Activated T-helper 2 cell treated with anti-CD3 and anti-CD28 coated beads, Interferon-gamma antibody, Interleukin-2, Interleukin-4, amounts not matched to agents 10 μg/mL and 5 μg/mL and 100 μg/mL, durations not matched to agents 14 hours and 24 hours and 36 hours (primary cell): ENCODE results near the gene TOB1. TPM values are rescaled to one million over a fixed set of nuclear protein-coding genes. Genes with fewer than 3 reads are reported as not detected.

Experiments used
- DNase-seq: peaks from one replicate; pipeline ENCODE4 v3.0.0; 2021; ENCODE audit warnings: low spot score
- H3K27ac Mint-ChIP-seq: one replicate; pipeline ENCODE4 v1.8.0; 2021; ENCODE audit warnings: mixed read lengths
- H3K27me3 Mint-ChIP-seq: one replicate; pipeline ENCODE4 v1.8.0; 2021; ENCODE audit warnings: low read depth, mixed read lengths
- H3K36me3 Mint-ChIP-seq: one replicate; pipeline ENCODE4 v1.8.0; 2021; ENCODE audit warnings: low read depth, mixed read lengths
- H3K4me1 Mint-ChIP-seq: one replicate; pipeline ENCODE4 v1.8.0; 2021; ENCODE audit warnings: low read depth, mixed read lengths
- H3K4me3 Mint-ChIP-seq: one replicate; pipeline ENCODE4 v1.8.0; 2021; ENCODE audit warnings: low read depth, mild to moderate bottlenecking, moderate library complexity, mixed read lengths
- H3K9me3 Mint-ChIP-seq: one replicate; pipeline ENCODE4 v1.8.0; 2021; ENCODE audit warnings: mixed read lengths
- intact Hi-C: fragments of 100-400 bp; cut with micrococcal nuclease; formaldehyde crosslinking; loops from one replicate; pipeline ENCODE4 v1.15.1; 2023
- total RNA-seq: library from RNA; stranded (reverse); gene quantifications from 2 replicates; pipeline ENCODE4 v1.2.3, GENCODE V29; 2022

The TOB1 gene
- total RNA-seq, 1 donor from 2014 or later: 28.5 TPM

GRCh38 chr17:50824429-50824828, 41.7 kb downstream of the TOB1 start:
- no peaks in the 10 kb centered on the region for H3K9me3 Mint-ChIP-seq
- no peak overlapping the region for H3K27ac Mint-ChIP-seq
- intact Hi-C loops: no loop called here
- peaks cover 7% of the 10 kb centered on the region for H3K27me3 Mint-ChIP-seq
- no peak for DNase-seq
- H3K4me3 Mint-ChIP-seq: no peak overlapping the region
- no peaks in the 10 kb centered on the region for H3K36me3 Mint-ChIP-seq
- peaks cover 8% of the 10 kb centered on the region for H3K4me1 Mint-ChIP-seq

GRCh38 chr17:50822550-50822949, 43.6 kb downstream of the TOB1 start:
- Mint-ChIP-seq H3K27me3 (peaks cover 9% of the 10 kb centered on the region), H3K4me3 (no peak overlapping the region), H3K4me1 (peaks cover 12% of the 10 kb centered on the region), H3K9me3 (no peaks in the 10 kb centered on the region), H3K36me3 (no peaks in the 10 kb centered on the region), H3K27ac (no peak overlapping the region)
- intact Hi-C loops: no loop called here
- DNase-seq: no peak

GRCh38 chr17:50820651-50821050, 45.5 kb downstream of the TOB1 start:
- no peaks in the 10 kb centered on the region for H3K36me3 Mint-ChIP-seq
- peaks cover 13% of the 10 kb centered on the region for H3K27me3 Mint-ChIP-seq
- H3K27ac Mint-ChIP-seq: no peak overlapping the region
- intact Hi-C loops: no loop called here
- H3K4me1 Mint-ChIP-seq: peaks cover 12% of the 10 kb centered on the region
- no peak for DNase-seq
- H3K9me3 Mint-ChIP-seq: no peaks in the 10 kb centered on the region
- no peak overlapping the region for H3K4me3 Mint-ChIP-seq

- DNase-seq: no peak
- H3K27me3 Mint-ChIP-seq: peaks cover 18% of the 10 kb centered on the region
- no peak overlapping the region for H3K4me3 Mint-ChIP-seq
- no peaks in the 10 kb centered on the region for H3K36me3 Mint-ChIP-seq
- H3K9me3 Mint-ChIP-seq: no peaks in the 10 kb centered on the region
- intact Hi-C loops: no loop called here
- peaks cover 12% of the 10 kb centered on the region for H3K4me1 Mint-ChIP-seq
- no peak overlapping the region for H3K27ac Mint-ChIP-seq
These were observed 47.1 kb downstream of the TOB1 start for GRCh38 chr17:50818921-50819657.

- Mint-ChIP-seq H3K36me3 (no peaks in the 10 kb centered on the region), H3K9me3 (no peaks in the 10 kb centered on the region), H3K4me3 (no peak overlapping the region), H3K27me3 (peaks cover 22% of the 10 kb centered on the region), H3K27ac (no peak overlapping the region), H3K4me1 (peaks cover 12% of the 10 kb centered on the region)
- intact Hi-C loops: no loop called here
- DNase-seq: no peak
These were observed 47.9 kb downstream of the TOB1 start for GRCh38 chr17:50818261-50818660.

GRCh38 chr17:50817838-50818237, 48.3 kb downstream of the TOB1 start:
- intact Hi-C loops: no loop called here

GRCh38 chr17:50816771-50817751, 49.1 kb downstream of the TOB1 start:
- DNase-seq: peak; percentile 20
- Mint-ChIP-seq H3K36me3 (no peaks in the 10 kb centered on the region), H3K9me3 (no peaks in the 10 kb centered on the region), H3K27ac (no peak overlapping the region), H3K4me1 (peaks cover 12% of the 10 kb centered on the region), H3K27me3 (peaks cover 22% of the 10 kb centered on the region), H3K4me3 (no peak overlapping the region)
- intact Hi-C loops: no loop called here

More at GRCh38 chr17:50817838-50818237, 48.3 kb downstream of the TOB1 start:
- Mint-ChIP-seq H3K27me3 (peaks cover 22% of the 10 kb centered on the region), H3K4me3 (no peak overlapping the region), H3K4me1 (peaks cover 12% of the 10 kb centered on the region), H3K9me3 (no peaks in the 10 kb centered on the region), H3K27ac (no peak overlapping the region), H3K36me3 (no peaks in the 10 kb centered on the region)
- no peak for DNase-seq

- peaks cover 24% of the 10 kb centered on the region for H3K27me3 Mint-ChIP-seq
- DNase-seq: no peak
- H3K9me3 Mint-ChIP-seq: no peaks in the 10 kb centered on the region
- intact Hi-C loops: no loop called here
- H3K4me3 Mint-ChIP-seq: no peak overlapping the region
- no peak overlapping the region for H3K27ac Mint-ChIP-seq
- peaks cover 10% of the 10 kb centered on the region for H3K4me1 Mint-ChIP-seq
- no peaks in the 10 kb centered on the region for H3K36me3 Mint-ChIP-seq
These were observed 49.9 kb downstream of the TOB1 start for GRCh38 chr17:50816271-50816670.

- Mint-ChIP-seq H3K27me3 (peaks cover 24% of the 10 kb centered on the region), H3K4me3 (no peak overlapping the region), H3K4me1 (peaks cover 10% of the 10 kb centered on the region), H3K9me3 (no peaks in the 10 kb centered on the region), H3K27ac (no peak overlapping the region), H3K36me3 (no peaks in the 10 kb centered on the region)
- intact Hi-C loops: no loop called here
- DNase-seq: no peak
These were observed 50.8 kb downstream of the TOB1 start for GRCh38 chr17:50815400-50815799.

GRCh38 chr17:50813583-50813982, 52.6 kb downstream of the TOB1 start:
- no peak for DNase-seq
- intact Hi-C loops: no loop called here
- Mint-ChIP-seq H3K4me3 (no peak overlapping the region), H3K27me3 (peaks cover 24% of the 10 kb centered on the region), H3K9me3 (no peaks in the 10 kb centered on the region), H3K4me1 (peaks cover 4% of the 10 kb centered on the region), H3K36me3 (no peaks in the 10 kb centered on the region), H3K27ac (no peak overlapping the region)

Other genes starting within 250 kb of the TOB1 start
- not detected in 2 replicates for gene ABCC3, start 231.5 kb downstream of the TOB1 start, total RNA-seq
- gene ANKRD40, start 158.4 kb downstream of the TOB1 start, total RNA-seq: 37.8 and 39.4 TPM in 2 replicates
- 115 and 134 TPM in 2 replicates for gene LUC7L3, start 146.8 kb downstream of the TOB1 start, total RNA-seq
- not detected in 2 replicates for gene ANKRD40CL, start 98.8 kb downstream of the TOB1 start, total RNA-seq
- gene WFIKKN2, start 30.8 kb downstream of the TOB1 start, total RNA-seq: not detected in 2 replicates